ENCODE results near the gene SLIT3. TPM values are rescaled to one million over a fixed set of nuclear protein-coding genes. Genes with fewer than 3 reads are reported as not detected.
A peak's percentile ranks its signal among the peaks of the same experiment; 100 is the strongest.

Gene SLIT3
- total RNA-seq, 2 experiments from 2014 or later, result not detected

DNA sequence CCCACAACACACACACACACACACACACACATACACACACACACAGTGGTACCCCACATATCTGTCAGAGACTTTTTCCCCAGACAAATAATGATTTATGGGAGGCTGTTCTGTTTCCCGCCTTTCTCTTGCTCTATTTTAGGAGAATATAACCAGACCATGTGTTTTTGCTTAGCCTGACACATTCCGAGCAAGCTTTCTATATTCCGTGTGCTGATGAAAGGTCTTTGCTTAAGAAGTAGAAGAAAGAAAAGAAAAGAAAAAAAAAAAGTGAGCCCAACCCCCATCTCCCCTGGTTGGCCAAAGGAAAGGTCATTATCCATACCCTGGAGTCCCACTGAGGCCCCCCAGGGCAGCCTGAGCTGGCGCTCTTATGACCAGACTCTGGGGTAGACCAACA is 338.6 kb downstream of the SLIT3 start:
- CTCF ChIA-PET, result no interaction called here
- no peaks in the 10 kb centered on the region for H3K9me3 ChIP-seq (ENCODE audit: control insufficient read depth in 1 of 2, insufficient read depth in 1 of 2, low read length in 2 of 2)
- no peaks in the 10 kb centered on the region for H3K4me1 ChIP-seq (ENCODE audit: insufficient read depth, low read length)
- no peak overlapping the region for H3K4me3 ChIP-seq (ENCODE audit: low read length)
- POLR2A ChIA-PET, result no interaction called here
- H3K36me3 ChIP-seq (ENCODE audit: insufficient read depth, low read length), result no peaks in the 10 kb centered on the region
- intact Hi-C loops (cut with DNase I, micrococcal nuclease), result no loop called here
- Mint-ChIP-seq H3K27ac (no peak overlapping the region), H3K27me3 (peaks cover 9% of the 10 kb centered on the region), H3K9me3 (no peaks in the 10 kb centered on the region), H3K36me3 (ENCODE audit: low read depth) (no peaks in the 10 kb centered on the region), H3K4me1 (ENCODE audit: low read depth) (no peaks in the 10 kb centered on the region), H3K4me3 (no peak overlapping the region)
- H3K27ac ChIP-seq (ENCODE audit: low read depth in 1 of 2, low read length in 2 of 2), result no peak overlapping the region
- no peaks in the 10 kb centered on the region for H3K27me3 ChIP-seq (ENCODE audit: control insufficient read depth in 1 of 2, insufficient read depth in 2 of 2, low read length in 2 of 2)
- TF ChIP-seq, protein P1, sequence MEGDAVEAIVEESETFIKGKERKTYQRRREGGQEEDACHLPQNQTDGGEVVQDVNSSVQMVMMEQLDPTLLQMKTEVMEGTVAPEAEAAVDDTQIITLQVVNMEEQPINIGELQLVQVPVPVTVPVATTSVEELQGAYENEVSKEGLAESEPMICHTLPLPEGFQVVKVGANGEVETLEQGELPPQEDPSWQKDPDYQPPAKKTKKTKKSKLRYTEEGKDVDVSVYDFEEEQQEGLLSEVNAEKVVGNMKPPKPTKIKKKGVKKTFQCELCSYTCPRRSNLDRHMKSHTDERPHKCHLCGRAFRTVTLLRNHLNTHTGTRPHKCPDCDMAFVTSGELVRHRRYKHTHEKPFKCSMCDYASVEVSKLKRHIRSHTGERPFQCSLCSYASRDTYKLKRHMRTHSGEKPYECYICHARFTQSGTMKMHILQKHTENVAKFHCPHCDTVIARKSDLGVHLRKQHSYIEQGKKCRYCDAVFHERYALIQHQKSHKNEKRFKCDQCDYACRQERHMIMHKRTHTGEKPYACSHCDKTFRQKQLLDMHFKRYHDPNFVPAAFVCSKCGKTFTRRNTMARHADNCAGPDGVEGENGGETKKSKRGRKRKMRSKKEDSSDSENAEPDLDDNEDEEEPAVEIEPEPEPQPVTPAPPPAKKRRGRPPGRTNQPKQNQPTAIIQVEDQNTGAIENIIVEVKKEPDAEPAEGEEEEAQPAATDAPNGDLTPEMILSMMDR (IDR thresholded peaks at IDR 0.05), result no peak
- DNase-seq (no peak), ATAC-seq (ENCODE audit: poor library complexity) (no peak)

DNA sequence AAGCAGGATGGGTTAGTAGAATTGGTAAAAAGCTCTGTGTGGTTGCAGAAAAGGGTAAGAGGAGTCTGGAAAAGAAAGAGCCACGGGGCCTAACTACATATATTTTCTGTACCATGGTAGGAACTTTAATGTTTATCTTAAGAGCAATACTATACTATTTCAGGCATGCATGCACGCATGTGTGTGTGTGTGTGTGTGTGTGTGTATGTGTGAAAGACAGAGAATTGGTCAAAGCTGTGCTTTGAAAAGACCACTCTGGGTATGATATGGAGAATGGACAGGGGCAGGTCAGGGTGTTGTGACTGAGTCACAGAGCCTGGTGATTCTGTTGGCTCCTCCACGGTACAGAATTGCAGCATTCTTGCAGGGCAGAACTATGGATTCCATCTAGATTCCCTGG is 339.3 kb downstream of the SLIT3 start:
- Histone ChIP-seq H3K4me3 (ENCODE audit: low read length) (no peak overlapping the region), H3K27ac (ENCODE audit: low read depth in 1 of 2, low read length in 2 of 2) (no peak overlapping the region), H3K36me3 (ENCODE audit: insufficient read depth, low read length) (no peaks in the 10 kb centered on the region), H3K4me1 (ENCODE audit: insufficient read depth, low read length) (no peaks in the 10 kb centered on the region), H3K27me3 (ENCODE audit: control insufficient read depth in 1 of 2, insufficient read depth in 2 of 2, low read length in 2 of 2) (no peaks in the 10 kb centered on the region), H3K9me3 (ENCODE audit: control insufficient read depth in 1 of 2, insufficient read depth in 1 of 2, low read length in 2 of 2) (no peaks in the 10 kb centered on the region)
- TF ChIP-seq, protein P1 (IDR thresholded peaks at IDR 0.05), result no peak
- ChIA-PET POLR2A (no interaction called here), CTCF (no interaction called here)
- ATAC-seq (ENCODE audit: poor library complexity), result no peak
- Mint-ChIP-seq H3K27me3 (peaks cover 9% of the 10 kb centered on the region), H3K9me3 (no peaks in the 10 kb centered on the region), H3K36me3 (ENCODE audit: low read depth) (no peaks in the 10 kb centered on the region), H3K4me1 (ENCODE audit: low read depth) (no peaks in the 10 kb centered on the region), H3K4me3 (no peak overlapping the region), H3K27ac (no peak overlapping the region)
- intact Hi-C loops (cut with DNase I, micrococcal nuclease), result no loop called here
- no peak for DNase-seq

DNA sequence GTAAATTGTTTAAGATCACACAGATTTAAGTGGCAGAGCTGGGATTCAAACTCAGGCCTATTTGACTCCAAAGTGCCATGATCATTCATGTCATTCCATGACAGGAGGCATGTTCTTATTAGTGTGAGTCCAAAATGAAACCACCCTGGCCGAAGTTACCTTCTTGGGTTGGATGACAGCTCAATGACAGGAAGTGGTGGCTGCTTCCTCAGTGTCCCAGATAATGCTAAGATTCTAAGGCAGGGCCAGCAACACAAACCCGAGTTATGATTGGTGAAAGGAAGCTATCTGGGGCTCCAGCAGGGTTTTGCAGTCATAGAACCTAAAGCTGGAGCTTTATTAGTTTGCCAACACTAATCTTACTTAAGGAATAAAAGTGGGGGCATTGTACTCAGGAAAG is 340.4 kb downstream of the SLIT3 start:
- no peaks in the 10 kb centered on the region for H3K9me3 Mint-ChIP-seq
- H3K4me3 Mint-ChIP-seq, result no peak overlapping the region
- H3K27ac ChIP-seq (ENCODE audit: low read depth in 1 of 2, low read length in 2 of 2), result no peak overlapping the region
- no peaks in the 10 kb centered on the region for H3K9me3 ChIP-seq (ENCODE audit: control insufficient read depth in 1 of 2, insufficient read depth in 1 of 2, low read length in 2 of 2)
- no peak overlapping the region for H3K4me3 ChIP-seq (ENCODE audit: low read length)
- H3K4me1 Mint-ChIP-seq (ENCODE audit: low read depth), result no peaks in the 10 kb centered on the region
- peak in 1 of 14 experiments; percentile 7 for DNase-seq
- H3K36me3 Mint-ChIP-seq (ENCODE audit: low read depth), result no peaks in the 10 kb centered on the region
- no peaks in the 10 kb centered on the region for H3K4me1 ChIP-seq (ENCODE audit: insufficient read depth, low read length)
- TF ChIP-seq, protein P1 (IDR thresholded peaks at IDR 0.05), result no peak
- intact Hi-C loops (cut with DNase I, micrococcal nuclease), result no loop called here
- CTCF ChIA-PET, result no interaction called here
- H3K27me3 Mint-ChIP-seq, result peaks cover 2% of the 10 kb centered on the region
- no peaks in the 10 kb centered on the region for H3K27me3 ChIP-seq (ENCODE audit: control insufficient read depth in 1 of 2, insufficient read depth in 2 of 2, low read length in 2 of 2)
- H3K36me3 ChIP-seq (ENCODE audit: insufficient read depth, low read length), result no peaks in the 10 kb centered on the region
- H3K27ac Mint-ChIP-seq, result no peak overlapping the region
- POLR2A ChIA-PET, result no interaction called here
- no peak for ATAC-seq (ENCODE audit: poor library complexity)
